K562 (cell line): Measurements from ENCODE around the gene B3GAT3. TPM values are rescaled to one million over a fixed set of nuclear protein-coding genes. Genes with fewer than 3 reads are reported as not detected.
A peak's percentile ranks its signal among the peaks of the same experiment; 100 is the strongest.

Experiments
- E2F8 ChIP-seq: fragments of 450-650 bp; IDR thresholded peaks from 2 replicates; pipeline ENCODE4 v1.7.1; 2018; ENCODE audit warnings: mild to moderate bottlenecking, low read depth; ENCODE audit not compliant: partially characterized antibody
- ERF ChIP-seq: fragments of 450-650 bp; formaldehyde crosslinking; IDR thresholded peaks from 2 replicates; pipeline ENCODE4 v1.4.0; 2020; ENCODE audit warnings: mild to moderate bottlenecking, mixed read lengths
- IRF9 ChIP-seq: fragments of 450-650 bp; IDR thresholded peaks from 2 replicates; pipeline ENCODE4 v1.6.1; 2016; ENCODE audit warnings: missing biosample characterization, missing genetic modification characterization
- KDM4B ChIP-seq, 2 experiments: fragments of 450-650 bp in 1 of 2; sonication (generic) in 1 of 2; IDR thresholded peaks; 2 replicates each; pipeline ENCODE4 v1.6.1; 2016 to 2017; ENCODE audit warnings: borderline replicate concordance in 2 of 2, antibody characterized with exemption in 1 of 2, low read depth in 1 of 2, mild to moderate bottlenecking in 1 of 2
- MTF1 ChIP-seq: fragments of 250-450 bp; sonication (Bioruptor Pico); IDR thresholded peaks from 2 replicates; pipeline ENCODE4 v1.9.0; 2021; ENCODE audit warnings: moderate library complexity, mild to moderate bottlenecking, inconsistent platforms, borderline replicate concordance
- NFIC ChIP-seq: fragments of 450-650 bp; IDR thresholded peaks from 2 replicates; pipeline ENCODE4 v1.6.1; 2017; ENCODE audit warnings: mild to moderate bottlenecking, inconsistent platforms
- PHF20 ChIP-seq: fragments of 450-650 bp; IDR thresholded peaks from 2 replicates; pipeline ENCODE4 v1.6.1; 2018; ENCODE audit not compliant: partially characterized antibody
- POLR2A ChIP-seq: fragments of 450-650 bp; conservative IDR thresholded peaks from 2 replicates; pipeline ENCODE4 v1.6.1; 2016
- RAD51 ChIP-seq: fragments of 450-650 bp; IDR thresholded peaks from 2 replicates; pipeline ENCODE4 v1.7.1; 2016; ENCODE audit warnings: low read depth, mild to moderate bottlenecking, borderline replicate concordance
- SAP30 ChIP-seq: fragments of 200-600 bp; sonication (generic); IDR thresholded peaks from 2 replicates; pipeline ENCODE4 v1.6.1; 2012; ENCODE audit warnings: borderline replicate concordance, low read depth, mild to moderate bottlenecking, moderate library complexity, low read length, control low read depth, inconsistent platforms; ENCODE audit not compliant: insufficient read depth, poor library complexity, severe bottlenecking
- ZBTB17 ChIP-seq: fragments of 450-650 bp; formaldehyde crosslinking; IDR thresholded peaks from 2 replicates; pipeline ENCODE4 v1.4.0; 2020; ENCODE audit warnings: mild to moderate bottlenecking
- ZNF592 ChIP-seq: fragments of 450-650 bp; IDR thresholded peaks from 2 replicates; pipeline ENCODE4 v1.6.1; 2017; ENCODE audit warnings: antibody characterized with exemption, mild to moderate bottlenecking
- polyA plus RNA-seq, 8 experiments: library from polyadenylated mRNA; depleted of rRNA in 4 of 8; stranded (reverse) in 5 of 8; unstranded in 3 of 8; fragments of >200 nt; fragmentation: Nextera tagmentation in 2 of 8; fragmentation: Illumina TruSeq in 1 of 8; extraction: Ambion mirVana in 2 of 8; extraction: Trizol in 1 of 8; gene quantifications; 2 replicates each; pipeline versions ENCODE4 v1.2.1 to v1.2.3, GENCODE V29; 2011 to 2014; ENCODE audit warnings: inconsistent platforms in 1 of 8, missing spikeins in 1 of 8
- total RNA-seq, 7 experiments: library from RNA; depleted of rRNA in 6 of 7; stranded (reverse); fragments of >200 nt in 6 of 7; fragmentation: Illumina TruSeq in 2 of 7; extraction: Trizol in 2 of 7; gene quantifications; 2 replicates each; pipeline versions ENCODE4 v1.2.1 to v1.2.3, GENCODE V29; 2011 to 2021; ENCODE audit warnings: low replicate concordance in 1 of 7
- TF ChIP-seq, protein P1 (sequence below): fragments of 450-650 bp; IDR thresholded peaks from 2 replicates; pipeline ENCODE4 v1.6.1; 2016; ENCODE audit warnings: borderline replicate concordance
- TF ChIP-seq, protein P2 (sequence below): sonication (generic); formaldehyde crosslinking; IDR thresholded peaks from 2 replicates; pipeline ENCODE4 v1.8.0; 2022; ENCODE audit warnings: mild to moderate bottlenecking, missing genetic modification reagents

Gene B3GAT3
- total and polyA plus RNA-seq, 9 of the 15 experiments (the other 6 are each of a cell fraction or from before 2014, with no cell fraction given) = 0.30 to 64.0 (median 21.4) TPM

DNA sequence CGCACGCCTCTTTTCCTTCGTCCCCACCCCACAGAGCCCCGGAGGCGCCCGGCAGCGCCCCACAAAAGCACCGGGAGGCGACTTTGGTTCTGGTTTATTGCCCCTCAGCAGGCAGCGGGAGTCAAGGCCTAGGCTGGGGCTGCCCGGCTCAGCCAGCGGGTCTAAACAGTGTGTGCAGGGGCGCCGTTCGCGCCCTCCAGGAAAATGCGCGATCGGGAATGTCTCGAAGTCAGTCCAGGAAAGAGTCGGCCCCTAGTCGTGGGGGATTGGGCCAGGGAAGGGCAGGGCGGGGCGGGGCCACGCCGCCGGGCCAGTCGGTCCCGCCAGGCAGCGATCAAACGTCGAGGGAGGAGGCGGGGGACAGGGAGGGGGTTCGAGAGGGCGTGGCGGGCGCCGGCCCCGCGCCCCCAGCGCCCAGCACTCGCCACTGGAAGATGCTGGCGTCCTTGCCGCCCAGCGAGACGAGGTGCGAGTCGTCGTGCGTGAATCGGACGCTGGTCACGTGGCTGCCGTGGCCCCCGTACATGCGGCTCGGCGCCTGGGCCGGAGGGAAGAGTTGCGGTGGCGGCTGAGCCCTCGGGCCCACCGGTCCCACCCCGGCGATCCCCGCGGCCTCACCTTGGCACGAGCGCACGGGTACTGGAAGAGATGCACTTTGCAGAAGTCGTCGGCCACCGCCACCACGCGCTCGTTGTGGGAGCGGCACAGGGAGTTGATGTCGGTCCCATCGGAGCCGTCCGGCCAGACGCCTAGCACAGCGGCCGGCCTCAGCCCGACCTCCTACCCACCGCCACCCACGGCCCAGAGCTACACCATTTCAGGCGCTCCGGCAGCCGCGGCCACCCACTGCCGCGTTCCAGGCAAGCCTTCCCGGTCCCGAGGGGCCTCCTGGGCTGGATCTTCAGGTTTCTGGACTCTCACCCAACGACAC is 19.4 kb downstream of the B3GAT3 start (continued):
- TF ChIP-seq E2F8 (peak; percentile 25), ZNF592 (peak; percentile 85), RAD51 (peak; percentile 71), KDM4B (IDR thresholded peaks at IDR 0.05; ENCODE audit: borderline replicate concordance in 2 of 2, low read depth in 1 of 2) (no peak), ZBTB17 (CRISPR knock-in tag) (0 out of 2 replicates have a peak, but pooled peaks have one; percentile 12), POLR2A (0 out of 2 replicates have a peak, but pooled peaks have one; percentile 31), ERF (CRISPR knock-in tag) (peak; percentile 53; the same call in 1 of the 2 replicates), MTF1 (CRISPR knock-in tag) (no peak), NFIC (peak; percentile 49), PHF20 (peak; percentile 33), IRF9 (no peak), SAP30 (no peak)
- TF ChIP-seq, protein P1, sequence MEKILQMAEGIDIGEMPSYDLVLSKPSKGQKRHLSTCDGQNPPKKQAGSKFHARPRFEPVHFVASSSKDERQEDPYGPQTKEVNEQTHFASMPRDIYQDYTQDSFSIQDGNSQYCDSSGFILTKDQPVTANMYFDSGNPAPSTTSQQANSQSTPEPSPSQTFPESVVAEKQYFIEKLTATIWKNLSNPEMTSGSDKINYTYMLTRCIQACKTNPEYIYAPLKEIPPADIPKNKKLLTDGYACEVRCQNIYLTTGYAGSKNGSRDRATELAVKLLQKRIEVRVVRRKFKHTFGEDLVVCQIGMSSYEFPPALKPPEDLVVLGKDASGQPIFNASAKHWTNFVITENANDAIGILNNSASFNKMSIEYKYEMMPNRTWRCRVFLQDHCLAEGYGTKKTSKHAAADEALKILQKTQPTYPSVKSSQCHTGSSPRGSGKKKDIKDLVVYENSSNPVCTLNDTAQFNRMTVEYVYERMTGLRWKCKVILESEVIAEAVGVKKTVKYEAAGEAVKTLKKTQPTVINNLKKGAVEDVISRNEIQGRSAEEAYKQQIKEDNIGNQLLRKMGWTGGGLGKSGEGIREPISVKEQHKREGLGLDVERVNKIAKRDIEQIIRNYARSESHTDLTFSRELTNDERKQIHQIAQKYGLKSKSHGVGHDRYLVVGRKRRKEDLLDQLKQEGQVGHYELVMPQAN = peak; percentile 51; the same call in 1 of the 2 replicates
- TF ChIP-seq, protein P2, sequence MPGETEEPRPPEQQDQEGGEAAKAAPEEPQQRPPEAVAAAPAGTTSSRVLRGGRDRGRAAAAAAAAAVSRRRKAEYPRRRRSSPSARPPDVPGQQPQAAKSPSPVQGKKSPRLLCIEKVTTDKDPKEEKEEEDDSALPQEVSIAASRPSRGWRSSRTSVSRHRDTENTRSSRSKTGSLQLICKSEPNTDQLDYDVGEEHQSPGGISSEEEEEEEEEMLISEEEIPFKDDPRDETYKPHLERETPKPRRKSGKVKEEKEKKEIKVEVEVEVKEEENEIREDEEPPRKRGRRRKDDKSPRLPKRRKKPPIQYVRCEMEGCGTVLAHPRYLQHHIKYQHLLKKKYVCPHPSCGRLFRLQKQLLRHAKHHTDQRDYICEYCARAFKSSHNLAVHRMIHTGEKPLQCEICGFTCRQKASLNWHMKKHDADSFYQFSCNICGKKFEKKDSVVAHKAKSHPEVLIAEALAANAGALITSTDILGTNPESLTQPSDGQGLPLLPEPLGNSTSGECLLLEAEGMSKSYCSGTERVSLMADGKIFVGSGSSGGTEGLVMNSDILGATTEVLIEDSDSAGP (CRISPR knock-in tag) = no peak
